Erythroblast (primary cell): ENCODE results near the gene ANP32E.

Experiments used
- GATA1 ChIP-seq: IDR thresholded peaks from 2 replicates; pipeline ENCODE4 v1.6.1; 2011; ENCODE audit warnings: low read depth, mild to moderate bottlenecking, control low read depth, low read length, moderate library complexity
- POLR2A ChIP-seq: IDR thresholded peaks from 2 replicates; pipeline ENCODE4 v1.6.1; 2011; ENCODE audit warnings: mild to moderate bottlenecking, low read length

DNA sequence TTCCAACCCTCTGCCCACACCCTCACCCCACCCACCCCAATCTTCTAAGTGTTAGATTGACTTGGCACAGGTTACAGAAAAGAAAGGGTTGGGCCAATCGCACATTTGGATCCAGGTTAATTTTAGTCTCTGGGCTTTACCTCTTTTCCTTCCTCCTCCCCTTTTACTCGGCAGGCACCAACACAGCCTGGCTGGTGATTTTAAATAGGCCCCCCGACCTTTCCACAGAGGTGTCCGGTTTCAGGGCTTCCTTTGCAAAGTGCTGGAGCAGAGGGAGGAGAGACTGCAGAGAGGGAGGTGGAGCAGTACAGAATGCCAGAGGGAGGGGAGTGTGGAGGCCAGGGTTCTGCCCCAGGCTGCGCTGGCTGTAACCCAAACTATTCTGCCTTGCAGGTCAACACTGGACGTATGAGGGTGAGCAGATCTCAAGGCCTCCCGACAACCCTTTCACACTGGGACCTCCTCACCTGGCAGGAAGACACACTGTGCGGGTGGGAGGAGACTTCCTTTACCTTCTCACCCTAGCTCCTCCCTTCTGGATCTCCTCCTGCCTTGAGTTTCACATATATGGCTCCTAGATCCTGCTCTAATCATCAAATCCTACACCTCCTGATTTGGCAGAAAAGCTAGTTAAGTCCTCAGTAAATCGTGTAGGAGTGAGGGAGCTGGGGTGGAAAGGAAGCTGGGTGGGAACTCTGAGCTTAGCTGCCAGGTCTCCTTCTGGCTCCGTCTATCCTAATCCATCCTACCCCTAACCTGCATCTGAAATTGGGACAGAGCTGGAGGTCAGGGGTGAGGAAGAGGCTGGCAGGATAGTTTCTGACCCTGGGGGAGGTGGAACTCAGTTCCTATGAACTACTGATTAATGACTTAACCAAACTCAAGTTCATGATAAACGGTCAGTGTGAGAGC is 24.1 kb upstream of the ANP32E start:
- TF ChIP-seq POLR2A (no peak), GATA1 (no peak)
